Stomach smooth muscle (tissue), 2 donors: ENCODE measurements around the gene HSD17B12.
A peak's percentile ranks its signal among the peaks of the same experiment; 100 is the strongest.

Experiments
- H3K27ac ChIP-seq: one replicate; pipeline ENCODE4 v1.7.0; 2013; ENCODE audit warnings: mild to moderate bottlenecking, low read length, inconsistent platforms
- H3K27me3 ChIP-seq, 2 donors: one replicate each; pipeline ENCODE4 v1.7.0; 2013; ENCODE audit warnings: low read length in 2 of 2; ENCODE audit not compliant: insufficient read depth in 2 of 2, control insufficient read depth in 1 of 2
- H3K36me3 ChIP-seq, 2 donors: one replicate each; pipeline ENCODE4 v1.7.0; 2013; ENCODE audit warnings: low read length in 2 of 2; ENCODE audit not compliant: control insufficient read depth in 2 of 2, insufficient read depth in 2 of 2
- H3K4me1 ChIP-seq: one replicate; pipeline ENCODE4 v1.7.0; 2013; ENCODE audit warnings: low read length; ENCODE audit not compliant: control insufficient read depth, insufficient read depth
- H3K4me3 ChIP-seq, 2 donors: one replicate each; pipeline ENCODE4 v1.7.0; 2013; ENCODE audit warnings: low read length in 2 of 2
- H3K9ac ChIP-seq, 2 donors: one replicate each; pipeline ENCODE4 v1.7.0; 2013; ENCODE audit warnings: low read length in 2 of 2, mild to moderate bottlenecking in 1 of 2
- H3K9me3 ChIP-seq, 2 donors: one replicate each; pipeline ENCODE4 v1.7.0; 2013; ENCODE audit warnings: low read length in 2 of 2; ENCODE audit not compliant: control insufficient read depth in 2 of 2
- donor health status: healthy.
- donor health status: Pancreatic carcinoma.

The HSD17B12 gene

DNA sequence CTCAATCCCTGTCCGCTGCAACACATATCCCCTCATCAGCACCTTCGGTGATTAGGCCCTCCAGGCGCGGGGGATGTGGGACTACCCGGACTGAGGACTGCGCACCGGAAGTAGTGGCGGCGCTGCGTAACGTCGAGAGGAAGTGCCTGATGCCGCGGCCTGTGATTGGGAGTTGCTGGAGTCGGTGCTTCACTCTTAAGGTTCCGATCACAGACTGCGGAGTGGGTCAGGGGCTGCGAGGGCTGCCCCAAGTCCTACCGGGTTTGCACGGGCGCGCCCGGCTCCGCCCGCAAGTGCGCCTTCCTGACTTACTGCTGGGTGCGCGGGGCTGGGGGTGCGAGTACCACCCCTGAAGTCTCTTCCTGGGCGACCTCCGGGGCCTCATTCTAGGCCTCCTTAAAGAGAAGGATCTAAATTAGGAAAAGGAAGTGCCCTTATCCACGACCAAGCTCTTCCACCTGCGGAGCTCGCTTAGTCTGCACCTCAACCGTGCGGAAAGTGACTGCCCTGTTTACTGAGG, 200.2 kb downstream of the HSD17B12 start, which contains the start of gene ALKBH3:
Gene ALKBH3, plus strand, starts transcription at position 192 of the 520 bp plus-strand sequence. CDS start 1,822 bp downstream, outside the sequence.
- peak within 1 kb of the TSS; percentile 87 to 97 for H3K9ac ChIP-seq
- H3K9me3 ChIP-seq, result no peaks in the 10 kb centered on the region
- H3K36me3 ChIP-seq, result peaks cover 17 to 19% of the 10 kb centered on the region in 2 donors
- no peaks in the 10 kb centered on the region for H3K27me3 ChIP-seq
- H3K27ac ChIP-seq, result peak within 1 kb of the TSS; percentile 56
- peak within 1 kb of the TSS; percentile 82 to 98 for H3K4me3 ChIP-seq
- H3K4me1 ChIP-seq, result peaks cover 16% of the 10 kb centered on the region

DNA sequence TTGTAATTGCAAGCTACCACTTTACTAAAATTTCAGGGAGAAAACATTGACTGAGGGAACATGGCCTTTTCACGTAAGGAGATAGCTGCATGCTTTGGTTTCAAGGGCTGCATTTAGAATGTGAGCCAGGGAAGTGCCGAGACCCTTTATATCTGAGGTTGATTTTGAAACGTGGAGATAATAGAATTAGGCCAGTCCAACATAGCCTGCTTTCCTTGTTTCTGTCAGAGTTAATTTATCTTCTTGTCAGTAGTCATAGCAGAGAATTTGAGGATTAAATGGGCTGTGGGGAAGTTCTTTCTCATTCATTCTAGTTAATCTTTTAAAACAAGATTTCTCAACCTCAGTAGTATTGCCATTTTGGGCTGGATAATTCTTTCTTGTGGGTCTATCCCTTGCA, 212.3 kb downstream of the HSD17B12 start:
- Histone ChIP-seq H3K4me3 (no peak overlapping the region), H3K27ac (no peak overlapping the region), H3K4me1 (no peaks in the 10 kb centered on the region), H3K27me3 (no peaks in the 10 kb centered on the region), H3K9ac (no peak overlapping the region), H3K36me3 (peaks cover 38 to 48% of the 10 kb centered on the region in 2 donors), H3K9me3 (no peaks in the 10 kb centered on the region)

GRCh38 chr11:43894546-43894945, 214.0 kb downstream of the HSD17B12 start:
- no peak overlapping the region for H3K9ac ChIP-seq
- H3K27ac ChIP-seq, result no peak overlapping the region
- no peaks in the 10 kb centered on the region for H3K27me3 ChIP-seq
- H3K36me3 ChIP-seq, result peaks cover 52 to 54% of the 10 kb centered on the region in 2 donors
- no peaks in the 10 kb centered on the region for H3K9me3 ChIP-seq
- no peak overlapping the region for H3K4me3 ChIP-seq
- H3K4me1 ChIP-seq, result no peaks in the 10 kb centered on the region

DNA sequence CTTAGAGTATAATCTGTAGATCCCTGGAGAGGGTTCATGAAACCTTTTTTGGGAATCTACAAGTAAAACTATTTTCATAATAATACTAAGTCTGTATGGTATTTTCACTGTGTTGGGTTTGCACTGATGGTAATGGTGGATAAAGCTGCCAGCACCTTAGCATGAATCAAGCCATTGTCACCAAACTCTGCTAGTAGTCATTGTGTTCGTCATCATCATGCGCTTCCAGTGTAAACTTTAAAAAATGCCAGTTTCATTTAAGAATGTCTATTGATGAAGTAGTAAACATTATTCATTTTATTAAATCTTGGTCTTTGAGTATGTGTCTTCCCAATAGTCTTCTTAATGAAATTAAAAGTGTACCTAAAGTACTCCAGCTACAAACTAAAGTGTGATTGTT, 215.1 kb downstream of the HSD17B12 start:
- no peaks in the 10 kb centered on the region for H3K27me3 ChIP-seq
- peaks cover 46 to 53% of the 10 kb centered on the region in 2 donors for H3K36me3 ChIP-seq
- no peaks in the 10 kb centered on the region for H3K4me1 ChIP-seq
- no peak overlapping the region for H3K9ac ChIP-seq
- H3K4me3 ChIP-seq, result no peak overlapping the region
- H3K9me3 ChIP-seq, result no peaks in the 10 kb centered on the region
- no peak overlapping the region for H3K27ac ChIP-seq

- no peaks in the 10 kb centered on the region for H3K27me3 ChIP-seq
- H3K9me3 ChIP-seq, result no peaks in the 10 kb centered on the region
- no peak overlapping the region for H3K9ac ChIP-seq
- H3K4me1 ChIP-seq, result no peaks in the 10 kb centered on the region
- H3K27ac ChIP-seq, result no peak overlapping the region
- H3K36me3 ChIP-seq, result peaks cover 37 to 55% of the 10 kb centered on the region in 2 donors
- no peak overlapping the region for H3K4me3 ChIP-seq
Measured at GRCh38 chr11:43898574-43898973, 218.0 kb downstream of the HSD17B12 start.

GRCh38 chr11:43899094-43899493, 218.6 kb downstream of the HSD17B12 start:
- Histone ChIP-seq H3K4me3 (no peak overlapping the region), H3K27me3 (no peaks in the 10 kb centered on the region), H3K9ac (no peak overlapping the region), H3K36me3 (peaks cover 38 to 59% of the 10 kb centered on the region in 2 donors), H3K9me3 (no peaks in the 10 kb centered on the region), H3K27ac (no peak overlapping the region), H3K4me1 (no peaks in the 10 kb centered on the region)

DNA sequence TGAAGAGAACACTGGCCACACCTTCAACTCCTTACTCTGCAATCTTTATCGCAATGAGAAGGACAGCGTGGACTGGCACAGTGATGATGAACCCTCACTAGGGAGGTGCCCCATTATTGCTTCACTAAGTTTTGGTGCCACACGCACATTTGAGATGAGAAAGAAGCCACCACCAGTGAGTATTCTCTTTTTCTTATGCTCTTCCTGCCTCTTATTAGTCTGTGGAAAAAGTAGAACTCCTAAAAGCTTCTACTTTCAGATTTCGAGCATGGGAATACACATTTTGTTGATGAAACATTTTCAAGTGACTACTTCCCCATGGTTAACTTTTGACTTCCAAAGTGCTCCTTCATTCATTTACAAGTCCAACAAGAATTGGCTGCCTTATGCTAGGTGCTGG, 221.0 kb downstream of the HSD17B12 start:
- Histone ChIP-seq H3K4me1 (peaks cover 4% of the 10 kb centered on the region), H3K9me3 (no peaks in the 10 kb centered on the region), H3K27me3 (no peaks in the 10 kb centered on the region), H3K27ac (no peak overlapping the region), H3K36me3 (peaks cover 32 to 54% of the 10 kb centered on the region in 2 donors), H3K9ac (no peak overlapping the region), H3K4me3 (no peak overlapping the region)

- no peak overlapping the region for H3K27ac ChIP-seq
- no peaks in the 10 kb centered on the region for H3K9me3 ChIP-seq
- no peak overlapping the region for H3K9ac ChIP-seq
- H3K4me1 ChIP-seq, result peaks cover 4% of the 10 kb centered on the region
- H3K4me3 ChIP-seq, result no peak overlapping the region
- peaks cover 22 to 49% of the 10 kb centered on the region in 2 donors for H3K36me3 ChIP-seq
- H3K27me3 ChIP-seq, result no peaks in the 10 kb centered on the region
Measured at GRCh38 chr11:43903078-43903477, 222.5 kb downstream of the HSD17B12 start.

DNA sequence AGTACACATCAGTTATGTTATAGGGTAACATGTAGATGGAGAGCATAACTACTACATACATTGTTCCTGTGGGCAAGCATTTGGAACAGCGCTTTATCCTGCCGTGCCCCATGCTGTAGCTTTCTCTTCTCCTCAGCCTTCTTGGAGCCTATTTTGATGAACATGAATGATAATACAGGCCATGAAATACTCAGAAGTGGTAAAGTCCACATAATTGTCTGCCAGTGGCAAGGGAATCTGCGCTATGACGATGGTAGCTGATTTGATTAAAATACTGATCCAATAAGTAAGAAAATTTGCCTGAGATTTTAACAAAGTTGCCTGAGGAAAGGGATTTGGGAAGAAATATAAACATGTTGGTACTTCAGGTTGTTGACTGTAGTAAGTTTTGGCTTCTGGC, 223.4 kb downstream of the HSD17B12 start:
- Histone ChIP-seq H3K9ac (no peak overlapping the region), H3K4me3 (no peak overlapping the region), H3K27ac (no peak overlapping the region), H3K9me3 (no peaks in the 10 kb centered on the region), H3K4me1 (peaks cover 4% of the 10 kb centered on the region), H3K27me3 (no peaks in the 10 kb centered on the region), H3K36me3 (peaks cover 19 to 46% of the 10 kb centered on the region in 2 donors)

GRCh38 chr11:43904742-43905535, 224.4 kb downstream of the HSD17B12 start:
- Histone ChIP-seq H3K4me3 (no peak overlapping the region), H3K9ac (no peak overlapping the region), H3K9me3 (no peaks in the 10 kb centered on the region), H3K27ac (peak overlapping the region; percentile 38), H3K27me3 (no peaks in the 10 kb centered on the region), H3K4me1 (peaks cover 4% of the 10 kb centered on the region), H3K36me3 (peaks cover 18 to 44% of the 10 kb centered on the region in 2 donors)

GRCh38 chr11:43905813-43906241, 225.3 kb downstream of the HSD17B12 start:
- H3K4me1 ChIP-seq, result peaks cover 4% of the 10 kb centered on the region
- H3K27ac ChIP-seq, result no peak overlapping the region
- no peaks in the 10 kb centered on the region for H3K27me3 ChIP-seq
- peaks cover 18 to 48% of the 10 kb centered on the region in 2 donors for H3K36me3 ChIP-seq
- H3K4me3 ChIP-seq, result no peak overlapping the region
- no peaks in the 10 kb centered on the region for H3K9me3 ChIP-seq
- H3K9ac ChIP-seq, result no peak overlapping the region
